Panc1 (cell line): Measurements from ENCODE around the gene HYAL1. TPM values are rescaled to one million over a fixed set of nuclear protein-coding genes. Genes with fewer than 3 reads are reported as not detected.

Experiments
- ATAC-seq: fragments of 200-7000 bp; cut with Tn5 transposase; 2 replicates; pipeline ENCODE4 v1.9.1; 2020; ENCODE audit warnings: mild to moderate bottlenecking, moderate library complexity
- BruUV-seq: library from RNA; stranded (reverse); fragments of 400-500 nt; replicated peaks from 2 replicates; lab custom pipeline; 2021; lab: Mats Ljungman, UMichigan
- CTCF ChIA-PET: fragments of 300-600 bp; sonication (Branson Sonifier 250); formaldehyde crosslinking; loops from one replicate; lab custom pipeline; 2022; ENCODE audit warnings: antibody characterized with exemption; lab: Charles Lee
- POLR2A ChIA-PET: fragments of 300-600 bp; sonication (Branson Sonifier 250); formaldehyde crosslinking; loops from one replicate; lab custom pipeline; 2022; ENCODE audit warnings: antibody characterized with exemption; lab: Charles Lee
- DNase-seq: peaks from one replicate; pipeline ENCODE4 v3.0.0-alpha.2; 2010; ENCODE audit warnings: low read depth, low spot score
- H3K27ac ChIP-seq: 2 replicates; pipeline ENCODE4 v1.5.1; 2011; ENCODE audit warnings: mild to moderate bottlenecking, low read length, inconsistent platforms
- H3K27me3 ChIP-seq: fragments of 200-500 bp; sonication (Bioruptor generic); 2 replicates; pipeline ENCODE4 v1.6.0; 2014; ENCODE audit warnings: low read length, inconsistent platforms; ENCODE audit not compliant: control insufficient read depth, insufficient read depth
- H3K36me3 ChIP-seq: fragments of 200-500 bp; sonication (Bioruptor generic); 2 replicates; pipeline ENCODE4 v1.5.1; 2014; ENCODE audit warnings: inconsistent platforms, mild to moderate bottlenecking, low read length, moderate library complexity; ENCODE audit not compliant: control insufficient read depth, insufficient read depth
- H3K4me1 ChIP-seq: 2 replicates; pipeline ENCODE4 v1.5.1; 2011; ENCODE audit warnings: inconsistent platforms, mild to moderate bottlenecking, low read length, moderate library complexity; ENCODE audit not compliant: control insufficient read depth, insufficient read depth
- H3K4me3 ChIP-seq, 2 experiments: 2 replicates each; pipeline ENCODE4 v1.5.1; 2011 to 2012; ENCODE audit warnings: low read depth in 2 of 2, low read length in 2 of 2, mild to moderate bottlenecking in 2 of 2, inconsistent platforms in 1 of 2, moderate library complexity in 1 of 2
- H3K9me3 ChIP-seq: fragments of 200-500 bp; sonication (Bioruptor generic); 2 replicates; pipeline ENCODE4 v1.5.1; 2014; ENCODE audit warnings: low read depth, mild to moderate bottlenecking, inconsistent platforms, low read length, moderate library complexity; ENCODE audit not compliant: control insufficient read depth, insufficient read depth
- POLR2AphosphoS5 ChIP-seq: IDR thresholded peaks from 2 replicates; pipeline ENCODE4 v1.6.1; 2012; ENCODE audit warnings: mild to moderate bottlenecking, low read depth, low read length, moderate library complexity
- SIN3A ChIP-seq: IDR thresholded peaks from 2 replicates; pipeline ENCODE4 v1.6.1; 2012; ENCODE audit warnings: low read depth, mild to moderate bottlenecking, low read length, moderate library complexity, borderline replicate concordance; ENCODE audit not compliant: insufficient read depth
- TCF7L2 ChIP-seq: IDR thresholded peaks from 2 replicates; pipeline ENCODE4 v1.6.1; 2011; ENCODE audit warnings: mild to moderate bottlenecking, low read depth, low read length, inconsistent platforms
- in situ Hi-C: cut with HindIII; loops from 2 replicates; pipeline ENCODE4 v1.10.0; 2016; ENCODE audit warnings: low sequenced_read_pairs, low pct_unique_long_range_greater_than_20kb
- intact Hi-C: fragments of 100-400 bp; cut with micrococcal nuclease; formaldehyde crosslinking; loops from one replicate; pipeline ENCODE4 v1.10.0; 2022; ENCODE audit not compliant: unreplicated experiment
- total RNA-seq: library from RNA; stranded (reverse); gene quantifications from one replicate; pipeline ENCODE4 v1.2.1, GENCODE V29; 2021; ENCODE audit not compliant: unreplicated experiment
- TF ChIP-seq, protein P1 (sequence below), 2 experiments: IDR thresholded peaks; 2 replicates each; pipeline ENCODE4 v1.6.1; 2011 to 2012; ENCODE audit warnings: low read depth in 2 of 2, control low read depth in 1 of 2, low read length in 1 of 2, mild to moderate bottlenecking in 1 of 2, moderate library complexity in 1 of 2; ENCODE audit not compliant: insufficient read depth in 1 of 2
- TF ChIP-seq, protein P2 (sequence below): fragments of 450-650 bp; IDR thresholded peaks from 2 replicates; pipeline ENCODE4 v1.5.1; 2017; ENCODE audit warnings: mild to moderate bottlenecking

Gene HYAL1
- total RNA-seq, 1 experiment from 2014 or later, result 0.18 TPM

DNA sequence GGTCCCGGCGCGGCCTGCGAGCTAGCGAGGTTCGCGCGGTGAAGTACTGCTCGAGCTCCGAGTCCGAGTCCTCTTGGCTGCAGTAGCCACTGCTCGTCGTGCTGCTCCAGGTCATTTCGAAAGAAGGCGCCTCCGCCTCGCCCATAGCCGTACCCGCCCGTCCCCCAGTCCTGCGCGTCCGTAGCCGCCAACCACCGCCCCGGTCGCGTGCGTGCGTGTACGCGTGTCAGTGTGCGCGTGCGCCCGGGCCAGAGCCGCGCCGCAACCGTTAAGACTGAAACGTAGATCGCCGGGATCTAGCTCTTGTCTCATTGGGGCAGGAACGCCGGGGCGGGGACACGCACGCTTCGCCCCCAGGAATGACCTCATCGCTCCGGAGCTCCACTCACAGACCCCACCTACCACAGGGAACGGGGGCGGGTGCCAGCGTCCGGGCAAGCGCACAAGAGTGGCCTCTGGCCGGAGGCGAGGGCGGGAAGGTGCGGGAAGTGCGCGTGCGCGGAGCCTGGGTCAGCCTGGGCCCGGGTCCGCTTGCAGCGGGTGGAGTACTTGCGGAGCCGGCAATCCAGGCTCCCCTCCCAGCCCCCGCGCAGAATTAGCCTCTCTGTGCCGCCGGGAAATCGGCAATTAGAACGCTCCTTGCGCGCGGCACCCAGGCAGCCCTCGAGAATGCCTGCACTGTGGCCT is 33.9 kb upstream of the HYAL1 start:
- POLR2A ChIA-PET, result interaction anchor here (0.8 kb wide), 1 partner anchor 9 kb away, joined by 3 read pairs; the partner anchor contains the start of gene TUSC2
- intact Hi-C loops, result no loop called here
- in situ Hi-C loops, result no loop called here
- CTCF ChIA-PET, result interaction anchor here (0.6 kb wide), 1 partner anchor 10 kb away, joined by 8 read pairs; no protein-coding TSS in a partner anchor
- Histone ChIP-seq H3K27ac (peak overlapping the region; percentile 95), H3K9me3 (no peaks in the 10 kb centered on the region), H3K4me3 (peak overlapping the region; percentile 93 to 99), H3K4me1 (peaks cover 17% of the 10 kb centered on the region; the same call in 1 of the 2 replicates), H3K36me3 (peaks cover 8% of the 10 kb centered on the region; the same call in 1 of the 2 replicates), H3K27me3 (no peaks in the 10 kb centered on the region)
- TF ChIP-seq TCF7L2 (no peak), POLR2AphosphoS5 (peak; percentile 70), SIN3A (0 out of 2 replicates have a peak, but pooled peaks have one; percentile 32)
- TF ChIP-seq, protein P1, sequence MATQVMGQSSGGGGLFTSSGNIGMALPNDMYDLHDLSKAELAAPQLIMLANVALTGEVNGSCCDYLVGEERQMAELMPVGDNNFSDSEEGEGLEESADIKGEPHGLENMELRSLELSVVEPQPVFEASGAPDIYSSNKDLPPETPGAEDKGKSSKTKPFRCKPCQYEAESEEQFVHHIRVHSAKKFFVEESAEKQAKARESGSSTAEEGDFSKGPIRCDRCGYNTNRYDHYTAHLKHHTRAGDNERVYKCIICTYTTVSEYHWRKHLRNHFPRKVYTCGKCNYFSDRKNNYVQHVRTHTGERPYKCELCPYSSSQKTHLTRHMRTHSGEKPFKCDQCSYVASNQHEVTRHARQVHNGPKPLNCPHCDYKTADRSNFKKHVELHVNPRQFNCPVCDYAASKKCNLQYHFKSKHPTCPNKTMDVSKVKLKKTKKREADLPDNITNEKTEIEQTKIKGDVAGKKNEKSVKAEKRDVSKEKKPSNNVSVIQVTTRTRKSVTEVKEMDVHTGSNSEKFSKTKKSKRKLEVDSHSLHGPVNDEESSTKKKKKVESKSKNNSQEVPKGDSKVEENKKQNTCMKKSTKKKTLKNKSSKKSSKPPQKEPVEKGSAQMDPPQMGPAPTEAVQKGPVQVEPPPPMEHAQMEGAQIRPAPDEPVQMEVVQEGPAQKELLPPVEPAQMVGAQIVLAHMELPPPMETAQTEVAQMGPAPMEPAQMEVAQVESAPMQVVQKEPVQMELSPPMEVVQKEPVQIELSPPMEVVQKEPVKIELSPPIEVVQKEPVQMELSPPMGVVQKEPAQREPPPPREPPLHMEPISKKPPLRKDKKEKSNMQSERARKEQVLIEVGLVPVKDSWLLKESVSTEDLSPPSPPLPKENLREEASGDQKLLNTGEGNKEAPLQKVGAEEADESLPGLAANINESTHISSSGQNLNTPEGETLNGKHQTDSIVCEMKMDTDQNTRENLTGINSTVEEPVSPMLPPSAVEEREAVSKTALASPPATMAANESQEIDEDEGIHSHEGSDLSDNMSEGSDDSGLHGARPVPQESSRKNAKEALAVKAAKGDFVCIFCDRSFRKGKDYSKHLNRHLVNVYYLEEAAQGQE (IDR thresholded peaks at IDR 0.05; ENCODE audit: insufficient read depth in 1 of 2, low read depth in 2 of 2, low read length in 1 of 2), result 0 out of 4 replicates have a peak, but pooled peaks of 1 of the 2 experiments have one; percentile 19
- TF ChIP-seq, protein P2, sequence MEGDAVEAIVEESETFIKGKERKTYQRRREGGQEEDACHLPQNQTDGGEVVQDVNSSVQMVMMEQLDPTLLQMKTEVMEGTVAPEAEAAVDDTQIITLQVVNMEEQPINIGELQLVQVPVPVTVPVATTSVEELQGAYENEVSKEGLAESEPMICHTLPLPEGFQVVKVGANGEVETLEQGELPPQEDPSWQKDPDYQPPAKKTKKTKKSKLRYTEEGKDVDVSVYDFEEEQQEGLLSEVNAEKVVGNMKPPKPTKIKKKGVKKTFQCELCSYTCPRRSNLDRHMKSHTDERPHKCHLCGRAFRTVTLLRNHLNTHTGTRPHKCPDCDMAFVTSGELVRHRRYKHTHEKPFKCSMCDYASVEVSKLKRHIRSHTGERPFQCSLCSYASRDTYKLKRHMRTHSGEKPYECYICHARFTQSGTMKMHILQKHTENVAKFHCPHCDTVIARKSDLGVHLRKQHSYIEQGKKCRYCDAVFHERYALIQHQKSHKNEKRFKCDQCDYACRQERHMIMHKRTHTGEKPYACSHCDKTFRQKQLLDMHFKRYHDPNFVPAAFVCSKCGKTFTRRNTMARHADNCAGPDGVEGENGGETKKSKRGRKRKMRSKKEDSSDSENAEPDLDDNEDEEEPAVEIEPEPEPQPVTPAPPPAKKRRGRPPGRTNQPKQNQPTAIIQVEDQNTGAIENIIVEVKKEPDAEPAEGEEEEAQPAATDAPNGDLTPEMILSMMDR, result no peak
- no TSS peak for BruUV-seq
- DNase-seq, result peak; percentile 84
- peak; percentile 94 for ATAC-seq

DNA sequence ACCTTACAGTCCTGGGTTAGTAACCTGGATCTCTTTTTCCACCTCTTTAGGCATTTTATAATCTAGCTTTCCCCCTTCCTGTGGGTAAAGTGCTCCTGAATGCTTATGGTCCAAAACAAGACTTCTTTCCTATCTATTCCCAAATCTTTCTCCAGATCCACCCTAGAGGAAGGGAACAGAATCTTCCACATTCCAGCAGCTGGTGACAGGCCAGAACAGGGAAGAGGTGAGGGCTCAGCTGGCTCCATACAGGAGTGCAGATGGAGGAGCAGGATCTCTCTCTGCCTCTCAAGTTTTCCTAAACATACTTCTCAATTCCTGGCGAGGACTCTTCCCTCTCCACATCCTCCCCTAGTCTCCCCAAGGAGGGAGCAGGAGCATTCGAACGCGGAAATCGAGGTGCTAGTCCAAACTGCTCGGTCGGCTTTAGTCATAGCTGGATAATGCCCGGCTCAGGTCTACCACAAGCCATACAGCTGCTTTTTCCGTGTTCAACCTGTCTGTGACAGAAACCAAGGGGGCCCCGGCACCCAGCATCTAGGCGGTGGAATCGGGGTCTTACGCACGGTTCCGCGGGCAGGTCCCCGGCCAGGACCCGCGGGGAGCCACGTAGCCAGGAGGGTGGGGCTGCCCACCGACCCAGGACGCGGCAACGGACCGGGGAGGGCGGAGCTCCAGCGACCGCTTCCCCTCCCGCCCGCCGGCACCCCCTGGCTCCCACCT is 33.2 kb upstream of the HYAL1 start:
- peak overlapping the region; percentile 93 to 99 for H3K4me3 ChIP-seq
- DNase-seq (no peak), ATAC-seq (peak; percentile 64)
- in situ Hi-C loops (no loop called here), intact Hi-C loops (no loop called here)
- POLR2A ChIA-PET, result interaction anchor here (0.6 to 0.8 kb wide), 2 partner anchors 9 to 234 kb away, joined by 3 read pairs; partner anchors contain the start of gene TUSC2
- no peaks in the 10 kb centered on the region for H3K27me3 ChIP-seq
- H3K4me1 ChIP-seq, result peaks cover 17% of the 10 kb centered on the region; the same call in 1 of the 2 replicates
- peaks cover 8% of the 10 kb centered on the region; the same call in 1 of the 2 replicates for H3K36me3 ChIP-seq
- no peaks in the 10 kb centered on the region for H3K9me3 ChIP-seq
- CTCF ChIA-PET, result no interaction called here
- TF ChIP-seq SIN3A (no peak), TCF7L2 (no peak), POLR2AphosphoS5 (no peak)
- TF ChIP-seq, protein P1 (IDR thresholded peaks at IDR 0.05; ENCODE audit: insufficient read depth in 1 of 2, low read depth in 2 of 2, low read length in 1 of 2), result no peak
- TF ChIP-seq, protein P2, result no peak
- peak overlapping the region; percentile 95 for H3K27ac ChIP-seq
- TSS peak; percentile 87 for BruUV-seq
